HUES64 (cell line): ENCODE measurements around the gene LRBA.

ENCODE experiments used
- H3K27ac ChIP-seq: 2 replicates; pipeline ENCODE4 v1.7.0; 2013; ENCODE audit warnings: low read depth, low read length, inconsistent platforms
- H3K27me3 ChIP-seq: 2 replicates; pipeline ENCODE4 v1.6.1; 2013; ENCODE audit warnings: mild to moderate bottlenecking, low read length; ENCODE audit not compliant: insufficient read depth
- H3K36me3 ChIP-seq: 2 replicates; pipeline ENCODE4 v1.6.1; 2013; ENCODE audit warnings: mild to moderate bottlenecking, low read length; ENCODE audit not compliant: insufficient read depth
- H3K4me1 ChIP-seq: 2 replicates; pipeline ENCODE4 v1.6.1; 2013; ENCODE audit warnings: mild to moderate bottlenecking, low read length, moderate library complexity; ENCODE audit not compliant: insufficient read depth
- H3K4me3 ChIP-seq: 2 replicates; pipeline ENCODE4 v1.5.1; 2013; ENCODE audit warnings: mild to moderate bottlenecking, low read length, moderate library complexity
- H3K9ac ChIP-seq: 2 replicates; pipeline ENCODE4 v1.6.1; 2013; ENCODE audit warnings: mild to moderate bottlenecking, low read depth, low read length
- H3K9me3 ChIP-seq: 2 replicates; pipeline ENCODE4 v1.6.1; 2013; ENCODE audit warnings: low read depth, low read length; ENCODE audit not compliant: insufficient read depth
- WGBS: fragments of 150-250, 120-280 bp; methylation state at CpG from one replicate; pipeline ENCODE4 v1.1.7; 2013; ENCODE audit warnings: missing lambda C conversion rate; 5-methylcytosine and 5-hydroxymethylcytosine counted together

LRBA gene

GRCh38 chr4:150827226-150827625, 187.9 kb downstream of the LRBA start:
- Histone ChIP-seq H3K27ac (no peak overlapping the region), H3K9me3 (no peaks in the 10 kb centered on the region), H3K4me1 (no peaks in the 10 kb centered on the region), H3K9ac (no peak overlapping the region), H3K27me3 (no peaks in the 10 kb centered on the region), H3K36me3 (peaks cover 33% of the 10 kb centered on the region), H3K4me3 (no peak overlapping the region)
- no CpG with 5 or more reads among the region's 1 CpG for WGBS

GRCh38 chr4:150826306-150826705, 188.8 kb downstream of the LRBA start:
- H3K9ac ChIP-seq, result no peak overlapping the region
- no peaks in the 10 kb centered on the region for H3K9me3 ChIP-seq
- no peaks in the 10 kb centered on the region; the same call in 1 of the 2 replicates for H3K4me1 ChIP-seq
- no peak overlapping the region for H3K27ac ChIP-seq
- peaks cover 30% of the 10 kb centered on the region for H3K36me3 ChIP-seq
- H3K27me3 ChIP-seq, result no peaks in the 10 kb centered on the region
- H3K4me3 ChIP-seq, result no peak overlapping the region

GRCh38 chr4:150822407-150822806, 192.7 kb downstream of the LRBA start:
- H3K4me1 ChIP-seq, result no peaks in the 10 kb centered on the region; the same call in 1 of the 2 replicates
- WGBS, result 93% methylated on average over 5 of the region's 5 CpGs

GRCh38 chr4:150821641-150822040, 193.4 kb downstream of the LRBA start:
- H3K4me3 ChIP-seq, result no peak overlapping the region
- H3K36me3 ChIP-seq, result peaks cover 12% of the 10 kb centered on the region
- no peak overlapping the region for H3K27ac ChIP-seq
- H3K4me1 ChIP-seq, result no peaks in the 10 kb centered on the region; the same call in 1 of the 2 replicates
- no peaks in the 10 kb centered on the region; the same call in 1 of the 2 replicates for H3K9me3 ChIP-seq
- no peaks in the 10 kb centered on the region for H3K27me3 ChIP-seq
- H3K9ac ChIP-seq, result no peak overlapping the region

More at GRCh38 chr4:150822407-150822806, 192.7 kb downstream of the LRBA start:
- no peak overlapping the region for H3K27ac ChIP-seq
- H3K4me3 ChIP-seq, result no peak overlapping the region
- no peaks in the 10 kb centered on the region for H3K27me3 ChIP-seq
- H3K9ac ChIP-seq, result no peak overlapping the region
- H3K36me3 ChIP-seq, result peaks cover 14% of the 10 kb centered on the region; the same call in 1 of the 2 replicates
- no peaks in the 10 kb centered on the region for H3K9me3 ChIP-seq

- H3K36me3 ChIP-seq, result peaks cover 11% of the 10 kb centered on the region
- H3K9ac ChIP-seq, result no peak overlapping the region
- no peaks in the 10 kb centered on the region; the same call in 1 of the 2 replicates for H3K9me3 ChIP-seq
- no peak overlapping the region for H3K27ac ChIP-seq
- WGBS, result 100% methylated on average over 1 of the region's 1 CpG
- H3K27me3 ChIP-seq, result no peaks in the 10 kb centered on the region
- H3K4me3 ChIP-seq, result no peak overlapping the region
- H3K4me1 ChIP-seq, result no peaks in the 10 kb centered on the region; the same call in 1 of the 2 replicates
These were observed 194.7 kb downstream of the LRBA start for GRCh38 chr4:150820409-150820808.

- Histone ChIP-seq H3K9me3 (no peaks in the 10 kb centered on the region; the same call in 1 of the 2 replicates), H3K36me3 (peaks cover 11% of the 10 kb centered on the region), H3K27ac (no peak overlapping the region), H3K27me3 (no peaks in the 10 kb centered on the region), H3K9ac (no peak overlapping the region), H3K4me3 (no peak overlapping the region), H3K4me1 (no peaks in the 10 kb centered on the region; the same call in 1 of the 2 replicates)
These were observed 196.4 kb downstream of the LRBA start for GRCh38 chr4:150818661-150819060.

- no peak overlapping the region for H3K27ac ChIP-seq
- peaks cover 12% of the 10 kb centered on the region for H3K36me3 ChIP-seq
- no peaks in the 10 kb centered on the region; the same call in 1 of the 2 replicates for H3K4me1 ChIP-seq
- no peaks in the 10 kb centered on the region for H3K27me3 ChIP-seq
- no peaks in the 10 kb centered on the region; the same call in 1 of the 2 replicates for H3K9me3 ChIP-seq
- no peak overlapping the region for H3K9ac ChIP-seq
- H3K4me3 ChIP-seq, result no peak overlapping the region
- WGBS, result 90% methylated on average over 3 of the region's 3 CpGs
These were observed 197.1 kb downstream of the LRBA start for GRCh38 chr4:150817804-150818528.

- Histone ChIP-seq H3K27me3 (no peaks in the 10 kb centered on the region), H3K27ac (no peak overlapping the region), H3K9me3 (no peaks in the 10 kb centered on the region; the same call in 1 of the 2 replicates), H3K9ac (no peak overlapping the region), H3K4me1 (no peaks in the 10 kb centered on the region; the same call in 1 of the 2 replicates), H3K4me3 (no peak overlapping the region), H3K36me3 (peaks cover 13% of the 10 kb centered on the region)
- WGBS, result 92% methylated on average over 1 of the region's 1 CpG
These were observed 198.1 kb downstream of the LRBA start for GRCh38 chr4:150817017-150817416.

GRCh38 chr4:150816491-150816890, 198.6 kb downstream of the LRBA start:
- H3K4me3 ChIP-seq, result no peak overlapping the region
- no peak overlapping the region for H3K27ac ChIP-seq
- no peaks in the 10 kb centered on the region; the same call in 1 of the 2 replicates for H3K9me3 ChIP-seq
- no peaks in the 10 kb centered on the region for H3K4me1 ChIP-seq
- H3K36me3 ChIP-seq, result peaks cover 18% of the 10 kb centered on the region
- no peaks in the 10 kb centered on the region for H3K27me3 ChIP-seq
- no peak overlapping the region for H3K9ac ChIP-seq

- no peaks in the 10 kb centered on the region for H3K4me1 ChIP-seq
- WGBS, result no CpG with 5 or more reads among the region's 1 CpG
- no peak overlapping the region for H3K27ac ChIP-seq
- H3K9ac ChIP-seq, result no peak overlapping the region
- H3K27me3 ChIP-seq, result no peaks in the 10 kb centered on the region
- no peaks in the 10 kb centered on the region; the same call in 1 of the 2 replicates for H3K9me3 ChIP-seq
- H3K36me3 ChIP-seq, result peaks cover 24% of the 10 kb centered on the region
- H3K4me3 ChIP-seq, result no peak overlapping the region
These were observed 200.2 kb downstream of the LRBA start for GRCh38 chr4:150814873-150815272.

- Histone ChIP-seq H3K36me3 (peaks cover 2% of the 10 kb centered on the region; the same call in 1 of the 2 replicates), H3K4me3 (no peak overlapping the region), H3K9ac (no peak overlapping the region), H3K27me3 (no peaks in the 10 kb centered on the region), H3K27ac (no peak overlapping the region), H3K9me3 (no peaks in the 10 kb centered on the region), H3K4me1 (no peaks in the 10 kb centered on the region)
- 93% methylated on average over 1 of the region's 3 CpGs for WGBS
These were observed 209.7 kb downstream of the LRBA start for GRCh38 chr4:150805183-150806025.
